Lower leg skin (tissue), 3 donors: ENCODE data around the gene COL25A1.

Source experiments
- POLR2A ChIP-seq, 2 donors: fragments of 450-650 bp; IDR thresholded peaks; one replicate each; pipeline ENCODE4 v1.6.1; 2016 to 2017; ENCODE audit warnings: antibody characterized with exemption in 2 of 2, mild to moderate bottlenecking in 1 of 2, moderate library complexity in 1 of 2
- TF ChIP-seq, protein P1 (sequence below), 3 donors: fragments of 450-650 bp; IDR thresholded peaks; one replicate each; pipeline ENCODE4 v1.5.1; 2016; ENCODE audit warnings: antibody characterized with exemption in 3 of 3, mild to moderate bottlenecking in 3 of 3, moderate library complexity in 2 of 3

GRCh38 chr4:109231331-109231730 lies 71.1 kb downstream of the COL25A1 start:
- TF ChIP-seq, protein P1, sequence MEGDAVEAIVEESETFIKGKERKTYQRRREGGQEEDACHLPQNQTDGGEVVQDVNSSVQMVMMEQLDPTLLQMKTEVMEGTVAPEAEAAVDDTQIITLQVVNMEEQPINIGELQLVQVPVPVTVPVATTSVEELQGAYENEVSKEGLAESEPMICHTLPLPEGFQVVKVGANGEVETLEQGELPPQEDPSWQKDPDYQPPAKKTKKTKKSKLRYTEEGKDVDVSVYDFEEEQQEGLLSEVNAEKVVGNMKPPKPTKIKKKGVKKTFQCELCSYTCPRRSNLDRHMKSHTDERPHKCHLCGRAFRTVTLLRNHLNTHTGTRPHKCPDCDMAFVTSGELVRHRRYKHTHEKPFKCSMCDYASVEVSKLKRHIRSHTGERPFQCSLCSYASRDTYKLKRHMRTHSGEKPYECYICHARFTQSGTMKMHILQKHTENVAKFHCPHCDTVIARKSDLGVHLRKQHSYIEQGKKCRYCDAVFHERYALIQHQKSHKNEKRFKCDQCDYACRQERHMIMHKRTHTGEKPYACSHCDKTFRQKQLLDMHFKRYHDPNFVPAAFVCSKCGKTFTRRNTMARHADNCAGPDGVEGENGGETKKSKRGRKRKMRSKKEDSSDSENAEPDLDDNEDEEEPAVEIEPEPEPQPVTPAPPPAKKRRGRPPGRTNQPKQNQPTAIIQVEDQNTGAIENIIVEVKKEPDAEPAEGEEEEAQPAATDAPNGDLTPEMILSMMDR (IDR thresholded peaks at IDR 0.05), result no peak
- TF ChIP-seq POLR2A (IDR thresholded peaks at IDR 0.05), result no peak
